Peyer's patch (tissue), 4 donors: Measurements from ENCODE around the gene IGFN1. TPM values are rescaled to one million over a fixed set of nuclear protein-coding genes. Genes with fewer than 3 reads are reported as not detected.

ENCODE experiments used
- DNase-seq, 3 donors: peaks; one replicate each; pipeline ENCODE4 v3.0.0-alpha.2; 2017 to 2019
- H3K27ac ChIP-seq, 4 donors: fragments of 200-600 bp; sonication (generic); one replicate each; pipeline ENCODE4 v1.5.1; 2016 to 2019
- H3K27me3 ChIP-seq, 2 donors: fragments of 200-600 bp; sonication (generic); one replicate each; pipeline ENCODE4 v1.5.1; 2019
- H3K36me3 ChIP-seq, 3 donors: fragments of 200-600 bp; sonication (generic); one replicate each; pipeline ENCODE4 v1.5.1; 2016 to 2019
- H3K4me1 ChIP-seq, 4 donors: fragments of 200-600 bp; sonication (generic); one replicate each; pipeline ENCODE4 v1.5.1; 2016 to 2019
- H3K4me3 ChIP-seq, 4 donors: fragments of 200-600 bp; sonication (generic); 1 replicate in 3 of 4; 2 replicates in 1 of 4; pipeline ENCODE4 v1.5.1; 2016 to 2019; ENCODE audit warnings: mild to moderate bottlenecking in 1 of 4
- H3K9me3 ChIP-seq, 4 donors: fragments of 200-600 bp; sonication (generic); one replicate each; pipeline ENCODE4 v1.5.1; 2016 to 2019; ENCODE audit warnings: mild to moderate bottlenecking in 1 of 4
- CTCF ChIP-seq, 6 experiments: fragments of 450-650 bp in 4 of 6; fragments of 200-600 bp in 2 of 6; sonication (generic) in 1 of 6; IDR thresholded peaks; one replicate each; pipeline ENCODE4 v1.5.1; 2017 to 2019; ENCODE audit warnings: antibody characterized with exemption in 6 of 6, mild to moderate bottlenecking in 3 of 6, moderate library complexity in 1 of 6
- POLR2A ChIP-seq, 2 donors: fragments of 450-650 bp; IDR thresholded peaks; one replicate each; pipeline ENCODE4 v1.5.1; 2017; ENCODE audit warnings: antibody characterized with exemption in 2 of 2, mild to moderate bottlenecking in 2 of 2, moderate library complexity in 2 of 2
- total RNA-seq, 4 donors: library from RNA; depleted of rRNA; stranded (reverse); fragments of >200 nt; gene quantifications; one replicate each; pipeline ENCODE4 v1.1.0, GENCODE V29; 2016

IGFN1 gene
- total RNA-seq, 4 donors from 2014 or later = not detected

GRCh38 chr1:201258763-201259230, 68.2 kb downstream of the IGFN1 start:
- Histone ChIP-seq H3K9me3 (no peaks in the 10 kb centered on the region), H3K4me1 (peaks cover 0 to 10% (median 4%) of the 10 kb centered on the region in 4 donors), H3K27me3 (no peaks in the 10 kb centered on the region), H3K27ac (no peak overlapping the region), H3K36me3 (no peaks in the 10 kb centered on the region), H3K4me3 (no peak overlapping the region)
- peak in 1 of 3 donors; percentile 34 for DNase-seq
- TF ChIP-seq POLR2A (IDR thresholded peaks at IDR 0.05) = no peak
- TF ChIP-seq CTCF (IDR thresholded peaks at IDR 0.05) = no peak

- H3K9me3 ChIP-seq = no peaks in the 10 kb centered on the region
- peak in 1 of 3 donors; percentile 70 for DNase-seq
- TF ChIP-seq CTCF (IDR thresholded peaks at IDR 0.05) (peak in 3 of 6 experiments; percentile 36 to 54 (median 38)), POLR2A (IDR thresholded peaks at IDR 0.05) (no peak)
- H3K27me3 ChIP-seq = no peaks in the 10 kb centered on the region
- peak overlapping the region in 1 of 4 donors; percentile 19 for H3K27ac ChIP-seq
- peak overlapping the region in 2 of 4 donors; percentile 42 to 43 for H3K4me3 ChIP-seq
- peaks cover 0 to 10% (median 4%) of the 10 kb centered on the region in 4 donors for H3K4me1 ChIP-seq
- H3K36me3 ChIP-seq = no peaks in the 10 kb centered on the region
These were observed 69.0 kb downstream of the IGFN1 start for GRCh38 chr1:201259476-201260235.

- TF ChIP-seq CTCF (IDR thresholded peaks at IDR 0.05) (no peak), POLR2A (IDR thresholded peaks at IDR 0.05) (no peak)
- Histone ChIP-seq H3K4me1 (peaks cover 0 to 10% (median 4%) of the 10 kb centered on the region in 4 donors), H3K4me3 (peak overlapping the region in 2 of 4 donors; percentile 42 to 43), H3K27me3 (no peaks in the 10 kb centered on the region), H3K36me3 (no peaks in the 10 kb centered on the region), H3K9me3 (no peaks in the 10 kb centered on the region), H3K27ac (peak overlapping the region in 1 of 4 donors; percentile 19)
- no peak for DNase-seq
These were observed 69.6 kb downstream of the IGFN1 start for GRCh38 chr1:201260236-201260590.

GRCh38 chr1:201260648-201261311, 70.2 kb downstream of the IGFN1 start:
- peak in 2 of 3 donors; percentile 23 to 26 for DNase-seq
- TF ChIP-seq POLR2A (IDR thresholded peaks at IDR 0.05) = no peak
- TF ChIP-seq CTCF (IDR thresholded peaks at IDR 0.05) = no peak

GRCh38 chr1:201261771-201262547, 71.3 kb downstream of the IGFN1 start:
- H3K27me3 ChIP-seq = no peaks in the 10 kb centered on the region
- no peak overlapping the region for H3K4me3 ChIP-seq
- H3K36me3 ChIP-seq = no peaks in the 10 kb centered on the region
- H3K4me1 ChIP-seq = peaks cover 0 to 10% (median 4%) of the 10 kb centered on the region in 4 donors
- H3K27ac ChIP-seq = no peak overlapping the region
- TF ChIP-seq CTCF (IDR thresholded peaks at IDR 0.05) (no peak), POLR2A (IDR thresholded peaks at IDR 0.05) (no peak)
- H3K9me3 ChIP-seq = no peaks in the 10 kb centered on the region
- peak in 2 of 3 donors; percentile 29 to 39 for DNase-seq

More at GRCh38 chr1:201260648-201261311, 70.2 kb downstream of the IGFN1 start:
- peaks cover 0 to 10% (median 4%) of the 10 kb centered on the region in 4 donors for H3K4me1 ChIP-seq
- no peak overlapping the region for H3K4me3 ChIP-seq
- H3K9me3 ChIP-seq = no peaks in the 10 kb centered on the region
- no peaks in the 10 kb centered on the region for H3K36me3 ChIP-seq
- no peak overlapping the region for H3K27ac ChIP-seq
- no peaks in the 10 kb centered on the region for H3K27me3 ChIP-seq
